ENCODE results near the gene IFNL2.
"Not testable (repeated sequence)": the region's sequence is repeated elsewhere in the genome, so short reads cannot be mapped to it uniquely, and the experiment has no call there.

IFNL2 gene

GRCh38 chr19:39297931-39298634 is 29.9 kb downstream of the IFNL2 start:
- DNase-seq (peak; percentile 60), ATAC-seq (peak; percentile 94)

GRCh38 chr19:39299404-39299803 is 31.2 kb downstream of the IFNL2 start:
- ATAC-seq = peak; percentile 26

GRCh38 chr19:39299832-39300231 is 31.6 kb downstream of the IFNL2 start:
- ATAC-seq = no peak
- DNase-seq = no peak

More at GRCh38 chr19:39299404-39299803, 31.2 kb downstream of the IFNL2 start:
- DNase-seq = no peak

- DNase-seq (no peak), ATAC-seq (no peak)
Measured at GRCh38 chr19:39301021-39301420, 32.8 kb downstream of the IFNL2 start.

GRCh38 chr19:39301562-39301961 is 33.4 kb downstream of the IFNL2 start:
- ATAC-seq (no peak), DNase-seq (no peak)

- DNase-seq (no peak), ATAC-seq (no peak)
Measured at GRCh38 chr19:39303373-39304184, 35.4 kb downstream of the IFNL2 start.

- DNase-seq (no peak), ATAC-seq (no peak)
Measured at GRCh38 chr19:39304185-39304513, 36.0 kb downstream of the IFNL2 start.

- ATAC-seq (no peak), DNase-seq (no peak)
Measured at GRCh38 chr19:39304701-39305571, 36.7 kb downstream of the IFNL2 start.

- no peak for DNase-seq
- no peak for ATAC-seq
Measured at GRCh38 chr19:39306075-39306474, 37.9 kb downstream of the IFNL2 start.

- no peak for DNase-seq
- ATAC-seq = no peak
Measured at GRCh38 chr19:39307046-39307821, 39.0 kb downstream of the IFNL2 start.

- DNase-seq (no peak), ATAC-seq (no peak)
Measured at GRCh38 chr19:39307822-39308530, 39.8 kb downstream of the IFNL2 start.

GRCh38 chr19:39308531-39309304 is 40.5 kb downstream of the IFNL2 start:
- ATAC-seq = no peak
- DNase-seq = no peak

GRCh38 chr19:39309305-39309670 is 41.1 kb downstream of the IFNL2 start:
- not testable (repeated sequence) for DNase-seq, ATAC-seq

GRCh38 chr19:39310558-39311311 is 42.5 kb downstream of the IFNL2 start:
- DNase-seq (no peak), ATAC-seq (no peak)

- ATAC-seq (no peak), DNase-seq (no peak)
Measured at GRCh38 chr19:39314016-39314728, 46.0 kb downstream of the IFNL2 start.

- no peak for ATAC-seq
Measured at GRCh38 chr19:39315933-39316332, 47.7 kb downstream of the IFNL2 start.

GRCh38 chr19:39316627-39317321 is 48.6 kb downstream of the IFNL2 start:
- no peak for DNase-seq
- ATAC-seq = no peak

More at GRCh38 chr19:39315933-39316332, 47.7 kb downstream of the IFNL2 start:
- no peak for DNase-seq

- ATAC-seq (no peak), DNase-seq (no peak)
Measured at GRCh38 chr19:39317476-39317875, 49.3 kb downstream of the IFNL2 start.

All from stimulated activated naive CD8-positive, alpha-beta T cell treated with anti-CD3 and anti-CD28 coated beads, Interleukin-15, Interleukin-2, amounts not matched to agents 100 U/mL and 50 U/mL, for 24 hours (primary cell).